AG04450 (cell line): ENCODE results near the gene SMIM41. TPM values are rescaled to one million over a fixed set of nuclear protein-coding genes. Genes with fewer than 3 reads are reported as not detected.

Source experiments
- CTCF ChIA-PET: fragments of 300-600, 350-600 bp; formaldehyde crosslinking; extraction: SDS; loops from one replicate; lab custom pipeline; 2022; ENCODE audit warnings: antibody characterized with exemption, inconsistent platforms; lab: Charles Lee
- POLR2A ChIA-PET: fragments of 350-600 bp; formaldehyde crosslinking; extraction: SDS; loops from one replicate; lab custom pipeline; 2021; ENCODE audit warnings: antibody characterized with exemption, inconsistent platforms; lab: Yijun Ruan, JAX
- DNase-seq: peaks from one replicate; pipeline ENCODE4 v3.0.0-alpha.2; 2011; ENCODE audit warnings: low read depth, low spot score
- H3K27ac ChIP-seq: one replicate; pipeline ENCODE4 v1.5.1; 2012; ENCODE audit warnings: low read depth, low read length, control low read depth
- H3K27me3 ChIP-seq: one replicate; pipeline ENCODE4 v1.6.0; 2012; ENCODE audit warnings: low read length; ENCODE audit not compliant: control insufficient read depth, insufficient read depth
- H3K4me3 ChIP-seq: 2 replicates; pipeline ENCODE4 v1.5.1; 2011; ENCODE audit warnings: mild to moderate bottlenecking, low read depth, low read length, control low read depth
- H3K9me3 ChIP-seq: 2 replicates; pipeline ENCODE4 v1.5.1; 2012; ENCODE audit warnings: low read length; ENCODE audit not compliant: control insufficient read depth, insufficient read depth
- polyA plus RNA-seq: library from polyadenylated mRNA; depleted of rRNA; stranded (reverse); fragments of >200 nt; gene quantifications from 2 replicates; pipeline ENCODE4 v1.2.3, GENCODE V29; 2011
- TF ChIP-seq, protein P1 (sequence below): IDR thresholded peaks from 2 replicates; pipeline ENCODE4 v1.5.1; 2011; ENCODE audit warnings: low read depth, low read length, control low read depth, inconsistent platforms

The SMIM41 gene
- polyA plus RNA-seq, 1 experiment = not detected

DNA sequence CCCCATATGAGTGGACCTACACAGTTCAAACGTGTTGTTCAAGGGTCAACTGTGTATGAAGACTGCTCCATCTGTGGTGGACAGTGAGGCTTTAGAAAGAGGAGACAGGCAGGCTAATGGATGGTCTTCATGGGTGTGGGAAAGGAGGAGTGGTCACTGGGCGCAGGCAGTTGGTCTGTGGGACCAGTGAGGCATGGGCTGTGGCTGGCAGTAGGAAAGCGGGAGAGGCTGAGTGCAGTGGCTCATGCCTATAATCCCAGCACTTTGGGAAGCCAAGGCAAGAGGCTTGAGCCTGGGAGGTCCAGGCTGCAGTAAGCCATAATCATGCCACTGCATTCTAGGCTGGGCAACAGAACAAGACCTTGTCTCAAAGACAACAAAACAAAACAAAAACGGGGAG, 30.2 kb upstream of the SMIM41 start:
- H3K9me3 ChIP-seq = no peaks in the 10 kb centered on the region
- H3K27me3 ChIP-seq = no peaks in the 10 kb centered on the region
- H3K4me3 ChIP-seq = no peak overlapping the region
- TF ChIP-seq, protein P1, sequence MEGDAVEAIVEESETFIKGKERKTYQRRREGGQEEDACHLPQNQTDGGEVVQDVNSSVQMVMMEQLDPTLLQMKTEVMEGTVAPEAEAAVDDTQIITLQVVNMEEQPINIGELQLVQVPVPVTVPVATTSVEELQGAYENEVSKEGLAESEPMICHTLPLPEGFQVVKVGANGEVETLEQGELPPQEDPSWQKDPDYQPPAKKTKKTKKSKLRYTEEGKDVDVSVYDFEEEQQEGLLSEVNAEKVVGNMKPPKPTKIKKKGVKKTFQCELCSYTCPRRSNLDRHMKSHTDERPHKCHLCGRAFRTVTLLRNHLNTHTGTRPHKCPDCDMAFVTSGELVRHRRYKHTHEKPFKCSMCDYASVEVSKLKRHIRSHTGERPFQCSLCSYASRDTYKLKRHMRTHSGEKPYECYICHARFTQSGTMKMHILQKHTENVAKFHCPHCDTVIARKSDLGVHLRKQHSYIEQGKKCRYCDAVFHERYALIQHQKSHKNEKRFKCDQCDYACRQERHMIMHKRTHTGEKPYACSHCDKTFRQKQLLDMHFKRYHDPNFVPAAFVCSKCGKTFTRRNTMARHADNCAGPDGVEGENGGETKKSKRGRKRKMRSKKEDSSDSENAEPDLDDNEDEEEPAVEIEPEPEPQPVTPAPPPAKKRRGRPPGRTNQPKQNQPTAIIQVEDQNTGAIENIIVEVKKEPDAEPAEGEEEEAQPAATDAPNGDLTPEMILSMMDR = no peak
- ChIA-PET POLR2A (interaction anchor here (0.6 kb wide), 1 partner anchor 16 kb away, joined by 4 read pairs; no protein-coding TSS in a partner anchor), CTCF (interaction anchor here (0.6 to 2.8 kb wide), 2 partner anchors 24 to 34 kb away, joined by 3 to 19 read pairs; no protein-coding TSS in a partner anchor)
- no peak for DNase-seq
- H3K27ac ChIP-seq = no peak overlapping the region

DNA sequence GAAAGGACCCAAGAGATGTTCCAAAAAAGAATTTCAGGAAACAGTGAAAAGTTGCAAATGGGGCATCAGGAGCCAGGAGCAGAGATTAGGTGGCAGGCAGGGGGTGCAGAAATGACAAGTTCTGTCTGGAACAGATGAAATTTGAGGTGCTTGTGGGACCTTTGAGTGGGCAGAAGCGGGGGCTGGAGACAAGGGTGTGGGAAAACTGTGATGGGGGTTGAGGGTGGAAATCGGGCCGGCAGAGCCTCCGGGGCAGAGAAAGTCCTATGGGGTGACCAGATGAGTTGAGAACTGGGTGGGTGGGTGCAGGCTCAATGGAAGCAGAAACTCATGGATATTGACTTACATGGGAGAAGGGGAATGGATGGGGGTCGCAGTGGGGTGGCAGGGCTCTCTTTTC, 29.8 kb upstream of the SMIM41 start:
- no peak overlapping the region for H3K27ac ChIP-seq
- no peaks in the 10 kb centered on the region for H3K9me3 ChIP-seq
- H3K4me3 ChIP-seq = no peak overlapping the region
- no peak for DNase-seq
- POLR2A ChIA-PET = interaction anchor here (2.7 kb wide), 1 partner anchor 16 kb away, joined by 30 read pairs; no protein-coding TSS in a partner anchor
- TF ChIP-seq, protein P1 = no peak
- H3K27me3 ChIP-seq = no peaks in the 10 kb centered on the region
- CTCF ChIA-PET = interaction anchor here (2.6 kb wide), 1 partner anchor 25 kb away, joined by 21 read pairs; no protein-coding TSS in a partner anchor

DNA sequence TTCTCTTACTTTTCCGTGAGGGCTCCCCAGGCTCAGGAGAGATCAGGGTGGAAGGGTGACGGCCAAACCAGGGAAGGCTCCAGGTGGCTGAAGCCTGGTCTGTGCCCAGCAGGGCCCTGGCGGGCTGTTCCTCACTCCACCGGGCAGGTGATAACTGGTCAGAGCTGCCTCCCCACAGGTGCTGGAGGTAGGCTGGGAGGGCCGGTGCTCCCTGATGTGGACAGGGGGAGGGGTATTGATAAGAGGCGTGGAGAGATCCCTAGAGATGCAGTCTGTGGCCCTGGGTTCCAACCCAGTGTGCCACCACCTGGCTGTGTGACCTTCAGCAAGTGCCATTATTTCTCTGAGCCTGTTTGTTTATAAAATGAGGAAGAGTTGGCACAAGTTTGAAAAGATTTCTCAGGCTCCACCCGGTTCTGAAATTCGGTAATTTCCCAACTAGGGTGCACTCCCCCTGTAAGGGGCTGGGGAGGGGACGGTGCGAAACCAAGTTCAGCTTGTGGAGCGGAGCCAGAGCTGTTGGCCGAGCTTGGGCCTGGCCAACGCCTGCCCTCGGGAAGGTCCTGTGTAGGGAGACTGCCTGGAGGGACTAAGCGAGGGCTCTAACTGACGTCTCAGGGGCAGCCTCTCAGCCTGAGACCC, 29.3 kb upstream of the SMIM41 start:
- H3K27ac ChIP-seq = peak overlapping the region; percentile 98
- no peak for DNase-seq
- CTCF ChIA-PET = interaction anchor here (0.7 to 2.6 kb wide), 4 partner anchors 24 to 44 kb away, joined by 4 to 21 read pairs (median 4); no protein-coding TSS in a partner anchor
- H3K4me3 ChIP-seq = peak overlapping the region; percentile 69
- TF ChIP-seq, protein P1 = no peak
- no peaks in the 10 kb centered on the region for H3K27me3 ChIP-seq
- H3K9me3 ChIP-seq = no peaks in the 10 kb centered on the region
- POLR2A ChIA-PET = interaction anchor here (0.9 to 2.7 kb wide), 7 partner anchors 11 to 43 kb away, joined by 3 to 30 read pairs (median 9); partner anchors contain the start of gene TAMALIN

GRCh38 chr12:52050758-52051541, 28.6 kb upstream of the SMIM41 start, which contains the start of gene NR4A1:
Gene NR4A1 (plus strand): TSS chr12:52051442. CDS start chr12:52054329, 2,887 bp downstream.
- DNase-seq = peak; percentile 88
- TF ChIP-seq, protein P1 = no peak
- CTCF ChIA-PET = interaction anchor here (0.6 to 2.6 kb wide), 9 partner anchors 13 to 826 kb away, joined by 3 to 21 read pairs (median 4); no protein-coding TSS in a partner anchor
- Histone ChIP-seq H3K4me3 (peak within 1 kb of the TSS; percentile 79), H3K9me3 (no peaks in the 10 kb centered on the region), H3K27me3 (no peaks in the 10 kb centered on the region), H3K27ac (peak within 1 kb of the TSS; percentile 98)
- POLR2A ChIA-PET = interaction anchor here (0.6 to 2.7 kb wide), 16 partner anchors 8 to 955 kb away, joined by 3 to 30 read pairs (median 5); partner anchors contain the start of genes ATG101, EIF4B and TAMALIN
